Activated CD4-positive, alpha-beta T cell treated with anti-CD3 and anti-CD28 coated beads, Interleukin-2, amount 50 U/mL, for 24 hours (primary cell): ENCODE measurements around the gene DHFR.

Experiments
- DNase-seq, 2 donors: peaks; one replicate each; pipeline ENCODE4 v3.0.0-alpha.2; 2020; ENCODE audit warnings: low read depth in 1 of 2, low spot score in 1 of 2

Gene DHFR

GRCh38 chr5:80655231-80655774, 520 bp upstream of the DHFR start:
- no peak for DNase-seq

- peak in 1 of 2 donors; percentile 7 for DNase-seq
Measured at GRCh38 chr5:80654054-80654390, 761 bp downstream of the DHFR start.

GRCh38 chr5:80653502-80653901, 1.3 kb downstream of the DHFR start:
- no peak for DNase-seq

- DNase-seq, result no peak
Measured at GRCh38 chr5:80646926-80647325, 7.9 kb downstream of the DHFR start.

GRCh38 chr5:80644900-80645299, 9.9 kb downstream of the DHFR start:
- DNase-seq, result no peak

- DNase-seq, result no peak
Measured at GRCh38 chr5:80641353-80641752, 13.4 kb downstream of the DHFR start.

- DNase-seq, result no peak
Measured at GRCh38 chr5:80634193-80634592, 20.6 kb downstream of the DHFR start.

- DNase-seq, result no peak
Measured at GRCh38 chr5:80632700-80633099, 22.1 kb downstream of the DHFR start.

GRCh38 chr5:80631278-80632259, 23.2 kb downstream of the DHFR start:
- DNase-seq, result no peak

- no peak for DNase-seq
Measured at GRCh38 chr5:80629281-80629680, 25.5 kb downstream of the DHFR start.

GRCh38 chr5:80625230-80625629, 29.6 kb downstream of the DHFR start:
- DNase-seq, result no peak

GRCh38 chr5:80623999-80624398, 30.8 kb downstream of the DHFR start:
- DNase-seq, result no peak

GRCh38 chr5:80622756-80623155, 32.0 kb downstream of the DHFR start:
- DNase-seq, result no peak

GRCh38 chr5:80620211-80620610, 34.6 kb downstream of the DHFR start:
- no peak for DNase-seq

GRCh38 chr5:80619086-80619485, 35.7 kb downstream of the DHFR start:
- no peak for DNase-seq

GRCh38 chr5:80618438-80618837, 36.3 kb downstream of the DHFR start:
- DNase-seq, result no peak

- DNase-seq, result no peak
Measured at GRCh38 chr5:80615266-80615914, 39.4 kb downstream of the DHFR start.

- no peak for DNase-seq
Measured at GRCh38 chr5:80609692-80610091, 45.1 kb downstream of the DHFR start.

- DNase-seq, result no peak
Measured at GRCh38 chr5:80608731-80609130, 46.1 kb downstream of the DHFR start.

- no peak for DNase-seq
Measured at GRCh38 chr5:80607832-80608231, 47.0 kb downstream of the DHFR start.

GRCh38 chr5:80607343-80607742, 47.4 kb downstream of the DHFR start:
- no peak for DNase-seq
